HepG2 (cell line): Measurements from ENCODE around the gene SRP68. TPM values are rescaled to one million over a fixed set of nuclear protein-coding genes. Genes with fewer than 3 reads are reported as not detected.
A peak's percentile ranks its signal among the peaks of the same experiment; 100 is the strongest.

ENCODE experiments used
- MEF2D ChIP-seq: sonication (generic); formaldehyde crosslinking; IDR thresholded peaks from 2 replicates; pipeline ENCODE4 v1.5.1; 2020; ENCODE audit warnings: mild to moderate bottlenecking, missing genetic modification reagents
- REL ChIP-seq: sonication (generic); formaldehyde crosslinking; conservative IDR thresholded peaks from 2 replicates; pipeline ENCODE4 v1.8.0; 2022; ENCODE audit warnings: mild to moderate bottlenecking, missing genetic modification reagents, moderate library complexity
- SAP130 ChIP-seq: IDR thresholded peaks from 2 replicates; pipeline ENCODE4 v1.6.1; 2016; ENCODE audit warnings: low read depth
- ZNF556 ChIP-seq: sonication (generic); formaldehyde crosslinking; IDR thresholded peaks from 2 replicates; pipeline ENCODE4 v1.4.0; 2020; ENCODE audit warnings: mild to moderate bottlenecking, missing genetic modification reagents, borderline replicate concordance
- ZNF562 ChIP-seq: sonication (generic); formaldehyde crosslinking; IDR thresholded peaks from 2 replicates; pipeline ENCODE4 v1.8.0; 2022; ENCODE audit warnings: missing genetic modification reagents, borderline replicate concordance
- ZNF574 ChIP-seq: sonication (generic); formaldehyde crosslinking; IDR thresholded peaks from 2 replicates; pipeline ENCODE4 v1.4.0; 2020; ENCODE audit warnings: missing genetic modification reagents
- ZNF577 ChIP-seq: sonication (generic); formaldehyde crosslinking; IDR thresholded peaks from 2 replicates; pipeline ENCODE4 v1.4.0; 2020; ENCODE audit warnings: mild to moderate bottlenecking, low read depth, missing genetic modification reagents, borderline replicate concordance
- ZNF879 ChIP-seq: sonication (generic); formaldehyde crosslinking; IDR thresholded peaks from 2 replicates; pipeline ENCODE4 v1.8.1; 2023; ENCODE audit warnings: missing genetic modification reagents
- ZUFSP ChIP-seq: sonication (generic); formaldehyde crosslinking; IDR thresholded peaks from 2 replicates; pipeline ENCODE4 v1.9.0; 2021; ENCODE audit warnings: missing genetic modification reagents, mild to moderate bottlenecking, borderline replicate concordance
- polyA plus RNA-seq, 8 experiments: library from polyadenylated mRNA; depleted of rRNA in 3 of 8; stranded (reverse) in 7 of 8; unstranded in 1 of 8; fragments of >200 nt; fragmentation: Illumina TruSeq in 4 of 8; extraction: Trizol in 4 of 8; gene quantifications; 2 replicates each; pipeline versions ENCODE4 v1.2.1 to v1.2.3, GENCODE V29; 2011 to 2016; ENCODE audit warnings: low read depth in 4 of 8, missing spikeins in 1 of 8, mixed read lengths in 1 of 8; ENCODE audit not compliant: insufficient read depth in 1 of 8
- total RNA-seq, 5 experiments: library from RNA; depleted of rRNA; stranded (reverse); fragments of >200 nt; fragmentation: Illumina TruSeq; extraction: Trizol; gene quantifications; 2 replicates each; pipeline ENCODE4 v1.2.3, GENCODE V29; 2016; ENCODE audit warnings: low read depth in 1 of 5
- TF ChIP-seq, protein P1 (sequence below): sonication (generic); formaldehyde crosslinking; IDR thresholded peaks from 2 replicates; pipeline ENCODE4 v1.5.1; 2020; ENCODE audit warnings: mild to moderate bottlenecking, missing genetic modification reagents, moderate library complexity
- TF ChIP-seq, protein P2 (sequence below): IDR thresholded peaks from 2 replicates; pipeline ENCODE4 v1.6.1; 2016; ENCODE audit warnings: low read depth, missing genetic modification reagents, missing compliant biosample characterization
- TF ChIP-seq, protein P3 (sequence below): sonication (generic); formaldehyde crosslinking; conservative IDR thresholded peaks from 2 replicates; pipeline ENCODE4 v1.4.0; 2020; ENCODE audit warnings: missing genetic modification reagents

Gene SRP68
- total and polyA plus RNA-seq, 2 of the 13 experiments (the other 11 are each of a cell fraction or from before 2014, with no cell fraction given), result 39.8 to 74.3 TPM

DNA sequence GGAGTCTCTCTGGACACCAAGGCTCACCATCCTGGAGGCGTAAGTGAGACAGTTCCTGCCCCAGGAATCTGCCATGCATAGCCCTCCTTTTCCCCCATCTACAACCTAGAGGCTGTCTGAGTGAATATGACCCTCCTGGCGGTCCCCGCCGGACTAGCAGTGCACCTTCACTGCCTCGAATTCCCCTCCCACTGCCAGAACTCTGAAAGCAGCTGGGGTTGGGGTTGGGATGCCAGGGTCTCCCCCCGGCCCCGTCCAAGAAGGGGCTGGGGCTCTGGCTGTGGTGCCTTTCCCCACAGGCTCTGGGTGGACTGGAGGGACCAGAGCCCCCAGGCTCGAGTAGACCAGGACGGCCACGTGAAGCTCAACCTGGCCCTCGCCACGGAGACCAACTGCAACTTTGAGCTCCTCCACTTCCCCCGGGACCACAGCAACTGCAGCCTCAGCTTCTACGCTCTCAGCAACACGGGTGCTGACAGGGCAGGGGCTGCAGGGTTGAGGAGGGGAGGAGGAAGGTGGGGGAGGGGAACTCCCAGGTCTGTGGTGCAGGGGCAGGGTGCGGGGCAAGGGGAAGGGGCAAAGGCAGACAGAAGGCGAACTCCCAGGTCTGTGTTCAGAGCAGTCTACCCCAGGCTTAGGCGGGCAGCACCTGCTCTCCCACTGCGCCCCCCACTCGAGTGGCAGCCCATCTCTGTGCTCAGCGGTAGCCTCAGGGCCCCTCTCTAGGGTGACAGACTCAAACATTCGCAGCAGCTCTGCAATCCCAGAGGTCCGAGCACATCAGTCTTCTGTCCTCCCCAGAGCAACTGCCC, 7.8 kb upstream of the SRP68 start (continued):
- no peak for TF ChIP-seq ZUFSP (CRISPR knock-in tag)
- peak; percentile 35; the same call in 1 of the 2 replicates for TF ChIP-seq ZNF556 (CRISPR knock-in tag)
- TF ChIP-seq, protein P1, sequence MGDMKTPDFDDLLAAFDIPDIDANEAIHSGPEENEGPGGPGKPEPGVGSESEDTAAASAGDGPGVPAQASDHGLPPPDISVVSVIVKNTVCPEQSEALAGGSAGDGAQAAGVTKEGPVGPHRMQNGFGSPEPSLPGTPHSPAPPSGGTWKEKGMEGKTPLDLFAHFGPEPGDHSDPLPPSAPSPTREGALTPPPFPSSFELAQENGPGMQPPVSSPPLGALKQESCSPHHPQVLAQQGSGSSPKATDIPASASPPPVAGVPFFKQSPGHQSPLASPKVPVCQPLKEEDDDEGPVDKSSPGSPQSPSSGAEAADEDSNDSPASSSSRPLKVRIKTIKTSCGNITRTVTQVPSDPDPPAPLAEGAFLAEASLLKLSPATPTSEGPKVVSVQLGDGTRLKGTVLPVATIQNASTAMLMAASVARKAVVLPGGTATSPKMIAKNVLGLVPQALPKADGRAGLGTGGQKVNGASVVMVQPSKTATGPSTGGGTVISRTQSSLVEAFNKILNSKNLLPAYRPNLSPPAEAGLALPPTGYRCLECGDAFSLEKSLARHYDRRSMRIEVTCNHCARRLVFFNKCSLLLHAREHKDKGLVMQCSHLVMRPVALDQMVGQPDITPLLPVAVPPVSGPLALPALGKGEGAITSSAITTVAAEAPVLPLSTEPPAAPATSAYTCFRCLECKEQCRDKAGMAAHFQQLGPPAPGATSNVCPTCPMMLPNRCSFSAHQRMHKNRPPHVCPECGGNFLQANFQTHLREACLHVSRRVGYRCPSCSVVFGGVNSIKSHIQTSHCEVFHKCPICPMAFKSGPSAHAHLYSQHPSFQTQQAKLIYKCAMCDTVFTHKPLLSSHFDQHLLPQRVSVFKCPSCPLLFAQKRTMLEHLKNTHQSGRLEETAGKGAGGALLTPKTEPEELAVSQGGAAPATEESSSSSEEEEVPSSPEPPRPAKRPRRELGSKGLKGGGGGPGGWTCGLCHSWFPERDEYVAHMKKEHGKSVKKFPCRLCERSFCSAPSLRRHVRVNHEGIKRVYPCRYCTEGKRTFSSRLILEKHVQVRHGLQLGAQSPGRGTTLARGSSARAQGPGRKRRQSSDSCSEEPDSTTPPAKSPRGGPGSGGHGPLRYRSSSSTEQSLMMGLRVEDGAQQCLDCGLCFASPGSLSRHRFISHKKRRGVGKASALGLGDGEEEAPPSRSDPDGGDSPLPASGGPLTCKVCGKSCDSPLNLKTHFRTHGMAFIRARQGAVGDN, result peak; percentile 13; the same call in 1 of the 2 replicates
- TF ChIP-seq, protein P2, sequence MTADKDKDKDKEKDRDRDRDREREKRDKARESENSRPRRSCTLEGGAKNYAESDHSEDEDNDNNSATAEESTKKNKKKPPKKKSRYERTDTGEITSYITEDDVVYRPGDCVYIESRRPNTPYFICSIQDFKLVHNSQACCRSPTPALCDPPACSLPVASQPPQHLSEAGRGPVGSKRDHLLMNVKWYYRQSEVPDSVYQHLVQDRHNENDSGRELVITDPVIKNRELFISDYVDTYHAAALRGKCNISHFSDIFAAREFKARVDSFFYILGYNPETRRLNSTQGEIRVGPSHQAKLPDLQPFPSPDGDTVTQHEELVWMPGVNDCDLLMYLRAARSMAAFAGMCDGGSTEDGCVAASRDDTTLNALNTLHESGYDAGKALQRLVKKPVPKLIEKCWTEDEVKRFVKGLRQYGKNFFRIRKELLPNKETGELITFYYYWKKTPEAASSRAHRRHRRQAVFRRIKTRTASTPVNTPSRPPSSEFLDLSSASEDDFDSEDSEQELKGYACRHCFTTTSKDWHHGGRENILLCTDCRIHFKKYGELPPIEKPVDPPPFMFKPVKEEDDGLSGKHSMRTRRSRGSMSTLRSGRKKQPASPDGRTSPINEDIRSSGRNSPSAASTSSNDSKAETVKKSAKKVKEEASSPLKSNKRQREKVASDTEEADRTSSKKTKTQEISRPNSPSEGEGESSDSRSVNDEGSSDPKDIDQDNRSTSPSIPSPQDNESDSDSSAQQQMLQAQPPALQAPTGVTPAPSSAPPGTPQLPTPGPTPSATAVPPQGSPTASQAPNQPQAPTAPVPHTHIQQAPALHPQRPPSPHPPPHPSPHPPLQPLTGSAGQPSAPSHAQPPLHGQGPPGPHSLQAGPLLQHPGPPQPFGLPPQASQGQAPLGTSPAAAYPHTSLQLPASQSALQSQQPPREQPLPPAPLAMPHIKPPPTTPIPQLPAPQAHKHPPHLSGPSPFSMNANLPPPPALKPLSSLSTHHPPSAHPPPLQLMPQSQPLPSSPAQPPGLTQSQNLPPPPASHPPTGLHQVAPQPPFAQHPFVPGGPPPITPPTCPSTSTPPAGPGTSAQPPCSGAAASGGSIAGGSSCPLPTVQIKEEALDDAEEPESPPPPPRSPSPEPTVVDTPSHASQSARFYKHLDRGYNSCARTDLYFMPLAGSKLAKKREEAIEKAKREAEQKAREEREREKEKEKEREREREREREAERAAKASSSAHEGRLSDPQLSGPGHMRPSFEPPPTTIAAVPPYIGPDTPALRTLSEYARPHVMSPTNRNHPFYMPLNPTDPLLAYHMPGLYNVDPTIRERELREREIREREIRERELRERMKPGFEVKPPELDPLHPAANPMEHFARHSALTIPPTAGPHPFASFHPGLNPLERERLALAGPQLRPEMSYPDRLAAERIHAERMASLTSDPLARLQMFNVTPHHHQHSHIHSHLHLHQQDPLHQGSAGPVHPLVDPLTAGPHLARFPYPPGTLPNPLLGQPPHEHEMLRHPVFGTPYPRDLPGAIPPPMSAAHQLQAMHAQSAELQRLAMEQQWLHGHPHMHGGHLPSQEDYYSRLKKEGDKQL, result no peak
- TF ChIP-seq REL (CRISPR knock-in tag), result peak; percentile 80
- no peak for TF ChIP-seq ZNF577 (CRISPR knock-in tag)
- 0 out of 2 replicates have a peak, but pooled peaks have one; percentile 37 for TF ChIP-seq ZNF562 (CRISPR knock-in tag)
- TF ChIP-seq MEF2D, result no peak
- TF ChIP-seq ZNF879 (CRISPR knock-in tag), result no peak
- peak; percentile 9 for TF ChIP-seq ZNF574 (CRISPR knock-in tag)
- TF ChIP-seq SAP130 (CRISPR knock-in tag), result no peak
- TF ChIP-seq, protein P3, sequence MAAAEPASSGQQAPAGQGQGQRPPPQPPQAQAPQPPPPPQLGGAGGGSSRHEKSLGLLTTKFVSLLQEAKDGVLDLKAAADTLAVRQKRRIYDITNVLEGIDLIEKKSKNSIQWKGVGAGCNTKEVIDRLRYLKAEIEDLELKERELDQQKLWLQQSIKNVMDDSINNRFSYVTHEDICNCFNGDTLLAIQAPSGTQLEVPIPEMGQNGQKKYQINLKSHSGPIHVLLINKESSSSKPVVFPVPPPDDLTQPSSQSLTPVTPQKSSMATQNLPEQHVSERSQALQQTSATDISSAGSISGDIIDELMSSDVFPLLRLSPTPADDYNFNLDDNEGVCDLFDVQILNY (CRISPR knock-in tag), result 0 out of 2 replicates have a peak, but pooled peaks have one; percentile 26
